ENCODE results near the gene CHST6.
"Not testable (repeated sequence)": the region's sequence is repeated elsewhere in the genome, so short reads cannot be mapped to it uniquely, and the experiment has no call there.

CHST6 gene

GRCh38 chr16:75495076-75495674, at the start of gene CHST6:
Gene CHST6, minus strand, starts transcription at chr16:75495441. Its CDS starts 15,613 bp downstream, at chr16:75479828.
- DNase-seq (ENCODE audit: low read depth, low spot score), result peak; percentile 57
- peak within 1 kb of the TSS; percentile 62; the same call in 1 of the 2 replicates for H3K4me3 ChIP-seq (ENCODE audit: low read length)

GRCh38 chr16:75542462-75542861, 47.2 kb upstream of the CHST6 start:
- H3K27ac ChIP-seq (ENCODE audit: low read length); H3K9me3 ChIP-seq (ENCODE audit: control insufficient read depth, insufficient read depth, low read length); H3K36me3 ChIP-seq (ENCODE audit: control insufficient read depth, insufficient read depth, low read length); DNase-seq (ENCODE audit: low read depth, low spot score); H3K27me3 ChIP-seq (ENCODE audit: control insufficient read depth, insufficient read depth, low read length); H3K4me3 ChIP-seq (ENCODE audit: low read length); H3K4me1 ChIP-seq (ENCODE audit: control insufficient read depth, insufficient read depth, low read length): not testable (repeated sequence)
- whole genome bisulfite sequencing (ENCODE audit: insufficient coverage, insufficient read length), result no CpG with 5 or more reads among the region's 8 CpGs

More at GRCh38 chr16:75495076-75495674, at the start of gene CHST6:
- no peak within 1 kb of the TSS for H3K27ac ChIP-seq (ENCODE audit: low read length)
- H3K27me3 ChIP-seq (ENCODE audit: control insufficient read depth, insufficient read depth, low read length), result no peaks in the 10 kb centered on the region
- WGBS (ENCODE audit: insufficient coverage, insufficient read length), result no CpG with 5 or more reads among the region's 43 CpGs
- H3K4me1 ChIP-seq (ENCODE audit: control insufficient read depth, insufficient read depth, low read length), result no peaks in the 10 kb centered on the region
- H3K9me3 ChIP-seq (ENCODE audit: control insufficient read depth, insufficient read depth, low read length), result no peaks in the 10 kb centered on the region
- H3K36me3 ChIP-seq (ENCODE audit: control insufficient read depth, insufficient read depth, low read length), result no peaks in the 10 kb centered on the region

GRCh38 chr16:75541236-75541635, 46.0 kb upstream of the CHST6 start:
- no peaks in the 10 kb centered on the region for H3K9me3 ChIP-seq (ENCODE audit: control insufficient read depth, insufficient read depth, low read length)
- no peak for DNase-seq (ENCODE audit: low read depth, low spot score)
- H3K4me1 ChIP-seq (ENCODE audit: control insufficient read depth, insufficient read depth, low read length), result no peaks in the 10 kb centered on the region
- no peak overlapping the region for H3K27ac ChIP-seq (ENCODE audit: low read length)
- peaks cover 2% of the 10 kb centered on the region; the same call in 1 of the 2 replicates for H3K36me3 ChIP-seq (ENCODE audit: control insufficient read depth, insufficient read depth, low read length)
- no CpG with 5 or more reads among the region's 5 CpGs for WGBS (ENCODE audit: insufficient coverage, insufficient read length)
- H3K27me3 ChIP-seq (ENCODE audit: control insufficient read depth, insufficient read depth, low read length), result no peaks in the 10 kb centered on the region
- no peak overlapping the region for H3K4me3 ChIP-seq (ENCODE audit: low read length)

GRCh38 chr16:75538882-75539565, 43.8 kb upstream of the CHST6 start:
- not testable (repeated sequence) for H3K4me3 ChIP-seq (ENCODE audit: low read length); H3K36me3 ChIP-seq (ENCODE audit: control insufficient read depth, insufficient read depth, low read length); H3K27ac ChIP-seq (ENCODE audit: low read length); H3K4me1 ChIP-seq (ENCODE audit: control insufficient read depth, insufficient read depth, low read length); H3K27me3 ChIP-seq (ENCODE audit: control insufficient read depth, insufficient read depth, low read length); H3K9me3 ChIP-seq (ENCODE audit: control insufficient read depth, insufficient read depth, low read length); DNase-seq (ENCODE audit: low read depth, low spot score)
- WGBS (ENCODE audit: insufficient coverage, insufficient read length), result no CpG with 5 or more reads among the region's 10 CpGs

- no peak overlapping the region for H3K27ac ChIP-seq (ENCODE audit: low read length)
- WGBS (ENCODE audit: insufficient coverage, insufficient read length), result no CpG with 5 or more reads among the region's 4 CpGs
- H3K27me3 ChIP-seq (ENCODE audit: control insufficient read depth, insufficient read depth, low read length), result no peaks in the 10 kb centered on the region
- H3K4me3 ChIP-seq (ENCODE audit: low read length), result no peak overlapping the region
- peaks cover 2% of the 10 kb centered on the region; the same call in 1 of the 2 replicates for H3K36me3 ChIP-seq (ENCODE audit: control insufficient read depth, insufficient read depth, low read length)
- no peaks in the 10 kb centered on the region for H3K9me3 ChIP-seq (ENCODE audit: control insufficient read depth, insufficient read depth, low read length)
- no peak for DNase-seq (ENCODE audit: low read depth, low spot score)
- H3K4me1 ChIP-seq (ENCODE audit: control insufficient read depth, insufficient read depth, low read length), result no peaks in the 10 kb centered on the region
Observed at GRCh38 chr16:75537776-75538175, 42.5 kb upstream of the CHST6 start.

GRCh38 chr16:75535901-75536300, 40.7 kb upstream of the CHST6 start, which contains the start of gene CHST5:
Gene CHST5, minus strand, starts transcription at chr16:75536108. Its CDS starts 5,724 bp downstream, at chr16:75530384.
- no peak for DNase-seq (ENCODE audit: low read depth, low spot score)
- Histone ChIP-seq H3K4me3 (ENCODE audit: low read length) (no peak within 1 kb of the TSS; the same call in 1 of the 2 replicates), H3K4me1 (ENCODE audit: control insufficient read depth, insufficient read depth, low read length) (no peaks in the 10 kb centered on the region), H3K36me3 (ENCODE audit: control insufficient read depth, insufficient read depth, low read length) (no peaks in the 10 kb centered on the region), H3K27ac (ENCODE audit: low read length) (no peak within 1 kb of the TSS), H3K9me3 (ENCODE audit: control insufficient read depth, insufficient read depth, low read length) (no peaks in the 10 kb centered on the region), H3K27me3 (ENCODE audit: control insufficient read depth, insufficient read depth, low read length) (no peaks in the 10 kb centered on the region)
- WGBS (ENCODE audit: insufficient coverage, insufficient read length), result no CpG with 5 or more reads among the region's 7 CpGs

- Histone ChIP-seq H3K27ac (ENCODE audit: low read length) (no peak overlapping the region), H3K4me3 (ENCODE audit: low read length) (no peak overlapping the region; the same call in 1 of the 2 replicates), H3K4me1 (ENCODE audit: control insufficient read depth, insufficient read depth, low read length) (no peaks in the 10 kb centered on the region), H3K36me3 (ENCODE audit: control insufficient read depth, insufficient read depth, low read length) (no peaks in the 10 kb centered on the region), H3K27me3 (ENCODE audit: control insufficient read depth, insufficient read depth, low read length) (no peaks in the 10 kb centered on the region), H3K9me3 (ENCODE audit: control insufficient read depth, insufficient read depth, low read length) (no peaks in the 10 kb centered on the region)
- WGBS (ENCODE audit: insufficient coverage, insufficient read length), result no CpG with 5 or more reads among the region's 34 CpGs
- no peak for DNase-seq (ENCODE audit: low read depth, low spot score)
Observed at GRCh38 chr16:75535211-75535843, 40.1 kb upstream of the CHST6 start.

GRCh38 chr16:75534560-75535205, 39.4 kb upstream of the CHST6 start:
- Histone ChIP-seq H3K4me1 (ENCODE audit: control insufficient read depth, insufficient read depth, low read length) (no peaks in the 10 kb centered on the region), H3K36me3 (ENCODE audit: control insufficient read depth, insufficient read depth, low read length) (no peaks in the 10 kb centered on the region; the same call in 1 of the 2 replicates), H3K9me3 (ENCODE audit: control insufficient read depth, insufficient read depth, low read length) (no peaks in the 10 kb centered on the region), H3K4me3 (ENCODE audit: low read length) (no peak overlapping the region), H3K27ac (ENCODE audit: low read length) (no peak overlapping the region), H3K27me3 (ENCODE audit: control insufficient read depth, insufficient read depth, low read length) (no peaks in the 10 kb centered on the region)
- DNase-seq (ENCODE audit: low read depth, low spot score), result no peak
- WGBS (ENCODE audit: insufficient coverage, insufficient read length), result no CpG with 5 or more reads among the region's 19 CpGs

GRCh38 chr16:75532791-75533190, 37.5 kb upstream of the CHST6 start:
- no CpG with 5 or more reads among the region's 2 CpGs for WGBS (ENCODE audit: insufficient coverage, insufficient read length)
- no peak overlapping the region for H3K27ac ChIP-seq (ENCODE audit: low read length)

GRCh38 chr16:75532142-75532765, 37.0 kb upstream of the CHST6 start:
- no peaks in the 10 kb centered on the region; the same call in 1 of the 2 replicates for H3K36me3 ChIP-seq (ENCODE audit: control insufficient read depth, insufficient read depth, low read length)
- no peak overlapping the region for H3K4me3 ChIP-seq (ENCODE audit: low read length)
- no peak overlapping the region for H3K27ac ChIP-seq (ENCODE audit: low read length)
- WGBS (ENCODE audit: insufficient coverage, insufficient read length), result no CpG with 5 or more reads among the region's 8 CpGs
- DNase-seq (ENCODE audit: low read depth, low spot score), result no peak
- no peaks in the 10 kb centered on the region for H3K9me3 ChIP-seq (ENCODE audit: control insufficient read depth, insufficient read depth, low read length)
- no peaks in the 10 kb centered on the region for H3K27me3 ChIP-seq (ENCODE audit: control insufficient read depth, insufficient read depth, low read length)
- H3K4me1 ChIP-seq (ENCODE audit: control insufficient read depth, insufficient read depth, low read length), result no peaks in the 10 kb centered on the region; the same call in 1 of the 2 replicates

More at GRCh38 chr16:75532791-75533190, 37.5 kb upstream of the CHST6 start:
- DNase-seq (ENCODE audit: low read depth, low spot score), result no peak
- no peaks in the 10 kb centered on the region; the same call in 1 of the 2 replicates for H3K36me3 ChIP-seq (ENCODE audit: control insufficient read depth, insufficient read depth, low read length)
- H3K27me3 ChIP-seq (ENCODE audit: control insufficient read depth, insufficient read depth, low read length), result no peaks in the 10 kb centered on the region
- no peaks in the 10 kb centered on the region; the same call in 1 of the 2 replicates for H3K4me1 ChIP-seq (ENCODE audit: control insufficient read depth, insufficient read depth, low read length)
- no peaks in the 10 kb centered on the region for H3K9me3 ChIP-seq (ENCODE audit: control insufficient read depth, insufficient read depth, low read length)
- H3K4me3 ChIP-seq (ENCODE audit: low read length), result no peak overlapping the region
